Measurements from ENCODE around the gene CHURC1.
A peak's percentile ranks its signal among the peaks of the same experiment; 100 is the strongest.

CHURC1 gene

GRCh38 chr14:64871344-64871743, 42.9 kb upstream of the CHURC1 start:
- TF ChIP-seq CTCF (IDR thresholded peaks at IDR 0.05; ENCODE audit: insufficient read depth, low read depth, low read length, missing control alignments), result no peak
- no peak for DNase-seq (ENCODE audit: low read depth)
- no peak overlapping the region for H3K4me3 ChIP-seq (ENCODE audit: low read depth, low read length)

GRCh38 chr14:64873506-64874219, 40.6 kb upstream of the CHURC1 start:
- no peak for DNase-seq (ENCODE audit: low read depth)
- TF ChIP-seq CTCF (IDR thresholded peaks at IDR 0.05; ENCODE audit: insufficient read depth, low read depth, low read length, missing control alignments), result no peak
- no peak overlapping the region for H3K4me3 ChIP-seq (ENCODE audit: low read depth, low read length)

GRCh38 chr14:64875350-64875749, 38.9 kb upstream of the CHURC1 start:
- no peak for DNase-seq (ENCODE audit: low read depth)
- no peak for TF ChIP-seq CTCF (IDR thresholded peaks at IDR 0.05; ENCODE audit: insufficient read depth, low read depth, low read length, missing control alignments)
- H3K4me3 ChIP-seq (ENCODE audit: low read depth, low read length), result no peak overlapping the region

- no peak for TF ChIP-seq CTCF (IDR thresholded peaks at IDR 0.05; ENCODE audit: insufficient read depth, low read depth, low read length, missing control alignments)
- H3K4me3 ChIP-seq (ENCODE audit: low read depth, low read length), result no peak overlapping the region
- DNase-seq (ENCODE audit: low read depth), result no peak
Measured at GRCh38 chr14:64877846-64878245, 36.4 kb upstream of the CHURC1 start.

- H3K4me3 ChIP-seq (ENCODE audit: low read depth, low read length), result no peak overlapping the region
- no peak for TF ChIP-seq CTCF (IDR thresholded peaks at IDR 0.05; ENCODE audit: insufficient read depth, low read depth, low read length, missing control alignments)
- no peak for DNase-seq (ENCODE audit: low read depth)
Measured at GRCh38 chr14:64878837-64879634, 35.2 kb upstream of the CHURC1 start.

GRCh38 chr14:64879635-64880220, 34.5 kb upstream of the CHURC1 start, which contains the start of gene SPTB:
Gene SPTB, minus strand, starts transcription at chr14:64879907. Its CDS starts 56,813 bp downstream, at chr14:64823094.
- TF ChIP-seq CTCF (IDR thresholded peaks at IDR 0.05; ENCODE audit: insufficient read depth, low read depth, low read length, missing control alignments), result no peak
- H3K4me3 ChIP-seq (ENCODE audit: low read depth, low read length), result peak within 1 kb of the TSS; percentile 44
- peak; percentile 23 for DNase-seq (ENCODE audit: low read depth)

All from GM12865 (cell line).